Skeletal muscle cell (primary cell): ENCODE measurements around the gene NUFIP2.

Experiments
- DNase-seq: peaks from one replicate; pipeline ENCODE4 v3.0.0-alpha.2; 2010; ENCODE audit warnings: low read depth
- H3K4me3 ChIP-seq: 2 replicates; pipeline ENCODE4 v1.5.1; 2011; ENCODE audit warnings: low read depth, mild to moderate bottlenecking, control low read depth, low read length, moderate library complexity

The NUFIP2 gene

GRCh38 chr17:29212094-29212631, 81.8 kb downstream of the NUFIP2 start:
- no peak overlapping the region for H3K4me3 ChIP-seq
- no peak for DNase-seq

- no peak overlapping the region for H3K4me3 ChIP-seq
- DNase-seq = no peak
These were observed 83.1 kb downstream of the NUFIP2 start for GRCh38 chr17:29210879-29211278.

GRCh38 chr17:29209073-29209472, 84.9 kb downstream of the NUFIP2 start:
- DNase-seq = no peak
- no peak overlapping the region for H3K4me3 ChIP-seq

- H3K4me3 ChIP-seq = no peak overlapping the region
- DNase-seq = no peak
These were observed 86.0 kb downstream of the NUFIP2 start for GRCh38 chr17:29207975-29208374.
